HG02973 (cell line): Measurements from ENCODE around the gene SLC9C1.

ENCODE experiments used
- ATAC-seq: cut with Tn5 transposase; IDR thresholded peaks from one replicate; pipeline ENCODE4 v1.9.1; 2021; ENCODE audit warnings: moderate library complexity; ENCODE audit not compliant: unreplicated experiment

SLC9C1 gene

GRCh38 chr3:112132975-112133448 is 161.0 kb downstream of the SLC9C1 start, which contains the start of gene GCSAM:
TSS of gene GCSAM (minus strand) at chr3:112133248. CDS start at chr3:112133120, 128 bp downstream.
- peak; percentile 61 for ATAC-seq

- no peak for ATAC-seq
Measured at GRCh38 chr3:112132554-112132953, 161.5 kb downstream of the SLC9C1 start.

GRCh38 chr3:112132088-112132487 is 161.9 kb downstream of the SLC9C1 start:
- no peak for ATAC-seq

GRCh38 chr3:112131111-112131510 is 162.9 kb downstream of the SLC9C1 start:
- ATAC-seq: no peak

- ATAC-seq: no peak
Measured at GRCh38 chr3:112130638-112130993, 163.4 kb downstream of the SLC9C1 start.

- ATAC-seq: no peak
Measured at GRCh38 chr3:112129925-112130637, 163.9 kb downstream of the SLC9C1 start.

- ATAC-seq: peak; percentile 65
Measured at GRCh38 chr3:112128843-112129727, 164.9 kb downstream of the SLC9C1 start.

GRCh38 chr3:112127522-112128494 is 166.2 kb downstream of the SLC9C1 start:
- peak; percentile 22 for ATAC-seq

GRCh38 chr3:112126511-112126911 is 167.5 kb downstream of the SLC9C1 start:
- ATAC-seq: no peak

- no peak for ATAC-seq
Measured at GRCh38 chr3:112124907-112125607, 169.0 kb downstream of the SLC9C1 start.

- ATAC-seq: no peak
Measured at GRCh38 chr3:112123548-112123947, 170.5 kb downstream of the SLC9C1 start.

GRCh38 chr3:112122870-112123269 is 171.1 kb downstream of the SLC9C1 start:
- ATAC-seq: no peak

GRCh38 chr3:112121577-112122547 is 172.2 kb downstream of the SLC9C1 start:
- ATAC-seq: no peak

- no peak for ATAC-seq
Measured at GRCh38 chr3:112119962-112120836, 173.8 kb downstream of the SLC9C1 start.

GRCh38 chr3:112117841-112118571 is 176.0 kb downstream of the SLC9C1 start:
- ATAC-seq: no peak

GRCh38 chr3:112117415-112117814 is 176.6 kb downstream of the SLC9C1 start:
- ATAC-seq: no peak

GRCh38 chr3:112116748-112117186 is 177.2 kb downstream of the SLC9C1 start:
- no peak for ATAC-seq
